ENCODE data around the gene DEAF1.

DEAF1 gene

DNA sequence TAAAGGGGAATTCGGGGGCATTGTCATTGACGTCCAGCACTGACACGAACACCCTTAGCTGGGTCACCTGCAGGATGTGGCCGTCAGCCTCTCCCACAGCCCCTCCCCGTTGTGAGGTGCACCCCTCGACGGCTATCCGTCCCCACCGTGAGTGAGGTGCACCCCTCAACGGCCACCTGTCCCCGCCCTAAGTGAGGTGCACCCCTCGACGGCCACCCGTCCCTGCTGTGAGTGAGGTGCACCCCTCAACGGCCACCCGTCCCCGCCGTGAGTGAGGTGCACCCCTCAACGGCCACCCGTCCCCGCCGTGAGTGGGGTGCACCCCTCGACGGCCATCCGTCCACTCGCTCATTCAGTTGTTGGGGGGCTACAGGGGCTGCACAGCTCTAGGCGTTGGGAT lies 73.2 kb downstream of the DEAF1 start:
- DNase-seq (ENCODE audit: low read depth) = no peak

DNA sequence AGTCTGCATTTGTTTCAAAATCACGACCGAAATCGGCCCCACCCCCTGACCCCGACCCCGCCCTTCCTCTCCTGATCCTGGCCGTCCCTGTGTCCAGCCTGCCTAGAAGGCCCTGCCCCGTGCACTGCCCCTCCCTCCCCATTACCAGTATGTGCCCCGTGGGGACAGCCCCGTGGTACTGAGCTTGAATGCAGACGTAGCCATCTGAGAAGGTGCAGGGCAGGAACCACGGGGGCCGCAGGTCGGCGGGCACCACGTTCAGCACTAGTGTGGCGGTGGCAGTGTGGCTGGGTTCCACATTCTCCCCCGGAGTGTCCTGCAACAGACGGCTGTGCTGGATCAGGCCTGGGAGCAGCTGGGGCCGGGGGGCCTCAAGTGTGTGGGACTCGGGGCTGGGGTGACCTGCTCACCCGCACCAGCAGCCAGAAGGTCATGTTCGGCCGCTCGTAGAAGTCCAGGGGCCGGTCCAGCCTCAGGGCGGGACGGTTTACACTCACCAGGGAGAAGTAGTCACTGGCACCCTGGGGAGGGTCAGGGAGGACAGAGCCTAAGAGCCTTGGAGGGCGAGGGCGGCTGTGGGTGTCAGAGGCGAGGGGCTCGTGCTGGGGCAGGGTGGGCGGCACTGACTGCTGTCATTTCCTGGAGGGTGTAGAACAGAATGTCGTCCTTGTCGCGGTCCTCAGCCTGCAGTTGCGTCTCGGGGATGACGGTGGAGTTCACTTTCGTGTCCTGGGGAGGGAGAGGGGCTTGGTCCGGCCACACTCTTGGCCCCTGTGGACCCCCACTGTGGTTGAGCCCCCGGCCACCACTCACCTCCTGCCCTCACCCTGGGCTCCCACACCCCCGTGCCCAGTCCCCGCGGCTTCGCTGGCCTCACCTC lies 73.8 kb downstream of the DEAF1 start:
- no peak for DNase-seq (ENCODE audit: low read depth)

DNA sequence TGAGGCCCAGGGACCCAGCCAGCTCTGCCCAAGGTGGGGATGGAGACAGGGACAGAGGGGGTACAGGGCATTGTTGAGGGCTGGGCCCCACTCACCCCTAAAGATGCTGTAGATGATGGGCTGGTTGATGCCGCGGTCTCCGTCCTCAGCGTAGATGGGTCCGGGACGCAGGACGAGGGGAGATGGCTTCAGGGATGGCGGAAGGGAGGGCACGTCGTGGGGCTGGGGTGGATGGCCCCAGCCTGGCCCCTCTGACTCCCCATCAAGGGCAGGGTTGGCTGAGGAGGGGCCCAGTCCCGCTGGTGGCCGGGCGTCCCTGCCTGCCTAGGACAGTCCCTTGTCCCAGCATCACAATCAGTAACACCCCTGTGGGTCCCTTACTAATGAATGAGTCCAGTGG lies 74.8 kb downstream of the DEAF1 start:
- DNase-seq (ENCODE audit: low read depth) = no peak

DNA sequence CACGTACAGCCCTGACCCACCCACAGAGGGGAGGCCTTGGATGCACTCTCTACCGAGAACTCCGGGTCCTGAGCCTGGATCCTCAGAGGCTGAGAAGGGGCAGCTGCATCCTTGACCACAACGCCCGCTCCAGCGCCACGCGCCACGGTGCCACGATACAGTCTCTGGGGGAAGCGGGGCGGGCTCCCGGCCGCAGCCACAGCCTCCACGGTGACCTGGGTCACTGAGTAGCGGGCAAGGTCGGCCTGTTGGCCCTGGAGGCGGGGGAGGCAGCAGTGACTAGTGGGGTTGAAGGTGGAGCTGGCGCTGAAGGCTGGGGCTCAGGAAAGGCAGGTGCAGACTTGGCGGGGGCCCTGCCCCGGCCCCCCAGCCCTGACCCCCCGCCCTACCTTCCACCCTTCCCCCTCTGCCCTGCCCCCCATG lies 75.4 kb downstream of the DEAF1 start:
- DNase-seq (ENCODE audit: low read depth) = no peak

DNA sequence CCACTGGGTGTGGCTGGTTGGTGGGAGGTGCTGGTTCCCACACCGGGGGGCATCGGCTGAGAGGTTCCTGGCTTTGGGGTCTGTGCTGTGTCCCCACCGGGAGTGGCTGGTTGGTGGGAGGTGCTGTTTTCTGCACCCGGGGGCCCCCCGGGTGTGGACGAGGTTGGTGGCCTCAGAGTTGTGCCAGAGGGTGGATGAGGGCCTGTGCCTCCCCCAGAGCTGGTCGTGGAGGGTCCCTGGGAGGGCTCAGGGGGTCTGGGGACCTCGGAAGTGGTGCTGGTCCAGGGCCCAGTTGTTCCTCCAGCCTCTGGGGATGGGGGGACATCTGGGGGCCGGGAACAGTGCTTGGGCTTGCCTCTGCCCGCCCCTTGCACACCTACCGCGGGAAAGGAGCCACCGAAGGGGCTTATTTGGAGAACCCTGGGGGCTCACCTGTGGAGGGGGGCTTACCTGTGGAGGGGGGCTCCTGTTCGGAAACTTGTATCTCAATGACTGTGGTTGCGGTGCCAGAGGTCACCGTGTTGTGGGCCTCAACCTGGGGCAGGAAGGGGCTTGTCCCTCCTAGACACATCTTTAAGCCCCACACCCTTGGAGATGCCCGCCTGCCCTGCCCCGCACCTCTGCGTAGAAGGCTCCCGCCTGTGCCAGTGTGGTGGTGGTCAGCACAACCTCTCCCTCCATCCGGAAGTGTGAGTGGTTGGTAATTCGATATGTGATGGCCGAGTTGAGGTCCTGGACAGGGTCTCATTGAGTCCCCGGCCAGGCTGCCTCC lies 76.0 kb downstream of the DEAF1 start:
- DNase-seq (ENCODE audit: low read depth) = no peak

DNA sequence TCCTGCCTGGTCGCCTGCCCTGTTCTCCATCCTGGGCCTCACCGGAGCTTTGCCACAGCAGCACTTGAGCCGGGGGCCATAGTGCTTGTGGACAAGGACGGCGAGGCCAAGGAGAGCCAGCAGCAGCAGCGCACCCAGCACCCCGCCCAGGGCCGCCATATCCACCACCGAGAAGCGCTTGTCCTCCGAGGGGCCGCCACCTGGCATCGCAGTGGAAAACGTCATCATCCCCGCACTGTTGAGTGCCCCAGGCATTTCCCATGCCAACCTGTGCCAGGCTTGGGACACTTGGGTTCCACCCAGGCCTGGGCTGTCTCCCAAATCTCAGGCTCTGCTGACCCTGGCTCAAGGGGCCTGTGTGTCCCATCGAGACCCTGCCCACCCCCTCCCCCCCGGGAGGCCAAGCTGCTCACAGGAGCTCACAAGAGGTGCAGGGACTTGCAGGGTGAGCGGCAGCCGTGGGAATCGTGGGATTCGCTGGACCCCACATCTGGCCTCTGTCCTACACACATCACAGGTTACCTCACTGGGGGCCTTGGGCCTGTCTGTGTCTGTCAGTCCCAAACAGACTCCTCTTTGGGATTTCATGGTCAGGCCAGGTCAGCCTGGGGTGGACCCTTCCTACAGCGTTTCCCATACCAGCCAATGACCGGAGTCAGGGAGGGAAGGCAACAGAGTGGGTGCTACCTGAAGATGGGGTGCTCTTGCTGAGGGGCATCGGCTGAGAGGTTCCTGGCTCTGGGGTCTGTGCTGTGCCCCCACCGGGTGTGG lies 76.9 kb downstream of the DEAF1 start:
- no peak for DNase-seq (ENCODE audit: low read depth)

DNA sequence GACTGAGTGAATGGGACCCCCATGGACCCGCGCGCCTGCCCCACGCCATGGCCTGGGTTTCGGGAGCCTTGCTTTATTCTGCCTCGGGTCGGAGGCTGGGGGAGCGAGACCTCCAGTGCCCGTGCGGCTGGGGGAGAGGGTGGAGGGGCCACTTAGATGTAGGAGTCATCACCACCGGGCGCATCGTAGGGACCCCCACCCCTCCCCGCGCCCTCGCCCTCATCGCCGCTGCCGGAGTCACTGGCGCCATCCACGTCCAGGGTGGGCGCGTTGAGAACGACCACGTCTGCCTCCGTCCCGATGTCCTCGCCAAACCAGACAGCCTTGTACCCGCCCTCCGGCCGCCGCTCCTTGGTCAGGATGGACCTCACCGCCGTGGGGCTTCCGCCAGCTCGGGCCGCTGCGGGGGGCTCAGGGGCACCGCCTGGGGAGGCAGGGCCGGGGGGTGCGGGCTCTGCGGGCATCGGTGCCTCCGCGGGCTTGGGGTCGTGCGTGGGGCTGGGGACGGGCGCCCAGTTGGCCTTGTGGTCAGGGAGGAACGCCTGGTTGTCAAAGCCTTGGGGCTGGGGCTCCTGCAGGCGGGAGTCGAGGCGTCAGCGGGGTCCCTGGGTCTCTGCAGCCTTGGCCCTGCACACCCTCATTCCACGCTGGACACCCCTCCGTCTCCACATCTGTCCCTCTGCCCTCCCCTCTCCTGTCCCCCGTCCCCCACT lies 77.7 kb downstream of the DEAF1 start:
- no peak for DNase-seq (ENCODE audit: low read depth)

DNA sequence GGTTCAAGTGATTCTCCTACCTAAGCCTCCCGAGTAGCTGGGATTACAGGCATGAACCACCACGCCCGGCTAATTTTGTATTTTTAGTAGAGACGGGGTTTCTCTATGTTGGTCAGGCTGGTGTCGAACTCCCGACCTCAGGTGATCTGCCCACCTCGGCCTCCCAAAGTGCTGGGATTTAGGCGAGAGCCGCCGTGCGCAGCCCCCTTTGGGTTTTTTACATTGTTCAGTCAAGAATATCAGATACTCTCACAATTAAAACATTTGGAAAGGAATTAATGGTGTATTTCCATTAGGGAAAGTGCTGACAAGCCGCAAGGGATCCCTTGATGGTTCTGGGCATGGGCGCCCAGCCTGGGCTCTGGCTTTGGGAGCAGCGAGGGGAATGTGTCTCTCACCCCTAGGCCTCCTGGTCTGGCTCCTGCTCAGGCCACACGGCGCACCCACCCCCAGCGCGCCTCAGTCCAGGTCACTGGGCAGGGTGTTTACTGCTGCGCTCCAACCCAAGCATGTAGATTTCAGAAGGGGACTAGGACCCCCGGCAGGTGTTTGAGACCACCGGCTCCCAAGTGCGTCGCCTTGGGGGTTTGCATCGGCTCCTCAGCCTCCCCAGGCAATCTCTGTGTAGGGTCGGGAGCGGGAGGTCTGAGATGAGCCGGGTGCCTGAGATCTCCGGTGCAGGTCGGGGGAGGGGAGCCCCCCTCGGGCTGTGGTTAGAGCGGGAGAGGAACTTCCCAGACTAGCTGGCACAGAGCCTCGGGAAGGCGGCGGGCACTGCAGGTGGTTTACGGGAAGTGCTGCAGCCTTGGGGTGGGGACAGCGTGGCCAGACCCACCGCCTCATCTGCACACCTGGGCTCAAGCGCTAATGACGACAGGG lies 78.5 kb downstream of the DEAF1 start:
- no peak for DNase-seq (ENCODE audit: low read depth)

DNA sequence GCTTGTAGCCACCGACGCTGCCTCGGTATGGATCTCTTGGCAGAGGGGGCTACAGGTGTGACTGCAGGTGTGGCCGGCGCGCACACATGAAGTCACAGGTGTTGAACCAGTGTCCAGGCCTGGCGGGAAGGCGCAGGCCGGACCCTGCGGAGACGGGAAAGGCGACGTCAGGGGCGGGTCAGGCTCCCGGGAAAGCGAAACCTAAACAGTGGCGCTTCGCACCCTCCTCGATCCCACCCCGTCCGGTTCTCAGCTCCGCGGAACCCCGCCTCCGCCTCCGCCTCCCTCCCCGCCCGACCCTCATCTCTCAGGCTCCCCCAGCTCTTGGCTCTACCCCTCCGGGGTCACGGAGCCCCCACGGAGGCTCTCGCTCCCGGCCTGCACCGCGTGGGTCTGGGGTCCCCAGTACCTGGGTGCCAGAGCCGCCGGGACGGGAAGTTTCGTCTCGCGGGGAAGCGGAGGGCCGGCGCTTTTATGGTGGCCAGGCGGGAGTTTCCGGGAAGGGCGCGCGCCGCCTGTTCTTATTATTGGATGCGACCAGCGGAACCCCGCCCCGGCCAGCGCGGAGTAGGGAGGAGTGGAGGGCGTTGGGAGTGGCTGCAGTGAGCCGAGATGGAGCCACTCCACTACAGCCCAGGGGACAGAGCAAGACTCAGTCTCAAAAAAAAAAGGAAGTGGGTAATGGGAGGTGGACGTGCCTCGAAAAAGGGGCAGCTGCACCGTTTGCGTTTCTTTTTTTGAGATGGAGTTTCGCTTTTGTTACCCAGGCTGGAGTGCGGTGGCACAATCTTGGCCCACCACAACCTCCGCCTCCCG lies 79.3 kb downstream of the DEAF1 start, which contains the start of gene IRF7:
Gene IRF7 (minus strand): TSS at position 447 of the 816 bp plus-strand sequence. CDS start 586 bp downstream, outside the sequence.
- DNase-seq (ENCODE audit: low read depth) = peak; percentile 65

DNA sequence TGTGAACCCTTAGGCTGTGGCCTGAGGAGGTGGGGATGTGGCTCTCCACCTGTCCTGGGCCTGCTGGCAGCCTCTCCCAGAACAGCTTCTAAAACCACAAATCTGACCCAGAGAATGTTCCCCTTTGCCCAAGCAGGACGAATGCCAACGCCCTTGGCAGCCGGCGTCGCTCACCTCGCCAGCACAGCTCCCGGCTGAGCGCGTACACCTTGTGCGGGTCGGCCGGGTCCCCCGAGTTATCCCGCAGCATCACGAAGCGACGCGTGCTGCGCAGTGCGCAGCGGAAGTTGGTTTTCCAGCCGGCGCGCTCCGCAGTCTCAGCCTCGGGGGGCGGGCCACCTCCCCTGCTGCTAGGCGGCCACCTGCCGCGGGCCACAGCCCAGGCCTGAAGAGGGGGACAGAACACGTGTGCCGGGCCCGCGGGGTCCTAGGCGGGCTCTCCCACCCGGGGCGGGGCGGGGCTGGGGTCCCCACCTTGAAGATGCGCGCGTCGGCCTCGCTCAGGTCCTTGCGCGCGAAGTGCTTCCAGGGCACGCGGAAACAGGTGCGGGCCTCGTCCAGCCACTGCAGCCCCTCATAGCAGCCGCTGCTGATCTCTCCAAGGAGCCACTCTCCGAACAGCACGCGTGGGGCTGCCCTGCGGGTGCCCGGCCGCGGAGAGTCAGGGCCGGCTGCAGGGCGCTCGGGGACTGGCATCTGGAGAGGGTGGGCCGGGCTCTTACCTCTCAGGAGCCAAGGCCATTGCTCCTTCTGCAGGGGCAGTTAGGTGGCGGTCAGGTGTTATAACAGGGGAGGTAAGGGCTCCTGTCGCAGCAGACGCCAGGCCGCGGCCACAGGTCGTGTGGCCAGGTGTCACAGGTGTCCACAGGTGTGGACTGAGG lies 80.2 kb downstream of the DEAF1 start:
- DNase-seq (ENCODE audit: low read depth) = no peak

DNA sequence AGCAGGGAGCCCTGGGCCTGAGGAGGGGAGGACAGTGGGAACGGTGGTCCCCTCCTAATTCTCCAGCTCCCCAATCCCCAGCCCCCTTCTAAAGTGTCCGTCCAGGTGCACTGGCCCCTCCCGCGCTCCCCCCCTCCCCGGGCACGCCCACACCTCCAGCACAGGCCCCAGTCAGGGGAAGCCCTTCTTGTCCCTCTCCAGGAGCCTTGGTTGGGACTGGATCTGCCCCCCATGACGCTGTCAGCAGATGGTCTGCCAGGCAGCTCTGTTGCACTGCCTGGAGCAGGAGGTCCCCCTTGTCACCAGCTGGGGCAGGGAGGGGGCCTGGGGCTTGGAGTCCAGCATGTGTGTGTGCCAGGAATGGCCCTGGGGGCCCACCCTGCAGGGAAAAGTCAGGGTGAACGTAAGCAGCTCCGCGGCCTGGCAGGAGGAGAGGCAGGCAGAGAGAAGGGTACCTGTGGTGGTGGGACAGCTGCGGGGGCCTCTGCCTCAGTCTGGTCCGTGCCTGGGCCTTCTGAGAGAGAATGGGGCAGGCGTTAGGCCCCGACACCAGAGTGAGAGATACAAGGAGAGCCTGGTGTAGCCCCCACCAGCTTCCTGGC lies 80.9 kb downstream of the DEAF1 start:
- no peak for DNase-seq (ENCODE audit: low read depth)

DNA sequence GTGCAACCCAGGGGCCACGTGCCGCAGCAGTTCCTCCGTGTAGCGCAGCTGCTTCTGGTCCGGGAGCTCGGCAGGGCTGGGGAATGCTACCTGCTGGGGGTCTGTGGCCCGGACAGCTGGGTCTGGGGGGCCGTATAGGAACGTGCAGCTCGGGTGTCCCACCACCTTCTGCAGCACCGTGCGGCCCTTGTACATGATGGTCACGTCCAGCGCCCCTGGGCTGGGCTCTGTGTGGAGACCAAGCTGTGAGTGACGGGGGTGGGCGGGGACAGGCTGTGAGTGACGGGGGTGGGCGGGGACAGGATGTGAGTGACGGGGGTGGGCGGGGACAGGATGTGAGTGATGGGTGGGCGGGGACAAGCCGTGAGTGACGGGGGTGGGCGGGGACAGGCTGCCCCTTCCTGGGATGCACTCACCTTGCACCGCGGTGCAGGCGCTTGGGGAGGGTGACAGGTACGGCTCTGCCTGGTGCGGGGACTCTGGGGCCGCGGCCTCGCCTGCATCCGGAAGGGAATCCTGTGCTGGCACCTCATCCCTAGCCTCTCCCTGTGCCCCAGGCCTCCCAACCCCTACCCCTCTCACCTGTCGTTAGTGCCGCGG lies 81.6 kb downstream of the DEAF1 start:
- DNase-seq (ENCODE audit: low read depth) = no peak

DNA sequence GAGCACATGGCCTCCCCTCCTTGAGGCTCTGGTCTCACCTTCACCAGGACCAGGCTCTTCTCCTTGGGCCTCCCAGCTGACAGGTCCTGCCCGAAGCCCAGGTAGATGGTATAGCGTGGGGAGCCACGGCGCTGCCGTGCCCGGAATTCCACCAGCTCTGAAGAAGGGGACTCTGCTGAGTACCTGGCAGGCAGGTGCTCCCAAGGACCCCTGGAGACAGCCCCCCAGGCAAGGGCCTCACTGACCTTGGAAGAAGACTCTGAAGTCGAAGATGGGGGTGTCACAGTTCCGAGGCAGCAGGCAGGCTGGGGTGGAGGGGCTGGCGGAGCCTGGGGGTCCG lies 82.1 kb downstream of the DEAF1 start:
- DNase-seq (ENCODE audit: low read depth) = no peak

DNA sequence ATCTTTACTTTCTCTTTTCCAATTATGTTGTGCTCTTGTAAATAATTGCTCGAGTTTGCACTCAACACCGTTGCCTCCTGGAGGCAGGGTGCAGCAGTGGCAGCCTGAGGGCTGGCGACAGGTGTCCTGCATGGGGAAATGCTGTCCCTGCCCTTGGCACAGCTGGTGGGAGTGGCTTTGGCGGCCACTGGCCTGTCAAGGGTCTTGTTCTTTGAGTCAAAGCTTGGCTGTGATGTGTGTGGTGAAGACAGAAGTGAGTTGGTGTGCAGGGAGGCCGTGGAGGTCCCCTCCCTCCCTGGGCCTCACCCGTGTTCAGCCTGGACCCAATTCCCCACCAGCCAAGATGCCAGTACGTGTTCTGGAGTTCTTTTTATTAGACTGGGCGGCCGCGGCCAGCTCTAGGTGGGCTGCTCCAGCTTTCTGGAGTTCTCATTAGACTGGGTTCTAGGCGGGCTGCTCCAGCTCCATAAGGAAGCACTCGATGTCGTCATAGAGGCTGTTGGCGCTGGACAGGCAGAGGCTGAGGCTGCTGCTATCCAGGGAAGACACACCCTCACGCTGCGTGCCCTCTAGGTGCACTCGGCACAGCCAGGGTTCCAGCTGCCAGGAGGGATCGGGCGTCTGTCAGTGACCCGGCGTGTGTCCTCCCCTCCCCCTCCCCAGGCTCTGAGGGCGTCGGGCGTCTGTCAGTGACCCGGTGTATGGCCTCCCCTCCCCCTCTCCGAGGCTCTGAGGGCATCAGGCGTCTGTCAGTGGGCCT lies 82.6 kb downstream of the DEAF1 start:
- DNase-seq (ENCODE audit: low read depth) = no peak

DNA sequence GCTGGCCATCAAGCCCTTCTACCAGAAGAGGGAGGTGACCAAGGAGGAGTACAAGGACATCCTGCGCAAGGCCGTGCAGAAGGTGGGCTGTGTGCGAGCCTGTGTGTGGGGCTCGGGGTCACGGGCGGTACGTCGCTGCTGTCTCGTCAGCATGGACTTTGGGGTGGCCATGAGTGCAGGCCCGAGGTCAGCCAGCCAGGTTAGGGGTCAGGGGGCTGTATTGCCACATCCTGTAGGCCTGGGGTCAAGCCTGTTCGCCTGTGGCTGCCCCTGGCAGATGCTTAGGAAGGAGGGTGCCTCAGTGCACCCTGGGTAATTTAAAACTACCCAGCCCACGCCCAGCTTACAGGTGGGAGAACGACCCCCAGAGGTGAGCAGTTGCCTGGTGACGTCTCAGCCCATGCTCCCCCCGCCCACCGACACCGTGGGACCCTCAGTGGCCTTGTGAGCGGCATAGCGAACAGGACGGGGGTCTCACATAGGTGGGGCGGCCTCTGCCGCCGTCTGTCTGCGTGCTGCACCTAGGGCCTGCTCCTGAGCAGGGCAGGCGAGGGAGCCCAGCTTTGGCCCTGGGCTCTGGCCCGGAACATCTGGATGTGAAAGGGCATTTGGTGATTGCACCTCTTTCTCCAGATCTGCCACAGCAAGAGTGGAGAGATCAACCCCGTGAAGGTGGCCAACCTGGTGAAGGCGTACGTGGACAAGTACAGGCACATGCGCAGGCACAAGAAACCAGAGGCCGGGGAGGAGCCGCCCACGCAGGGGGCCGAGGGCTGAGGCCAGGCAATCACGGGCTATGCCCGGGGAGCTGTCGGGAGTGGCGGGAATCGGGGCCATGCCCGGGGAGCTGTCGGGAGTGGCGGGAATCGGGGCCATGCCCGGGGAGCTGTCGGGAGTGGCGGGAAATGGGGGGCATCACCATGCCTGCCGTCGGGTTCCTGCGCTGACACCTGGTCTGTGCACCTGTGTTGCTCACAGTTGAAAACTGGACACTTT lies 83.7 kb downstream of the DEAF1 start:
- DNase-seq (ENCODE audit: low read depth) = no peak

DNA sequence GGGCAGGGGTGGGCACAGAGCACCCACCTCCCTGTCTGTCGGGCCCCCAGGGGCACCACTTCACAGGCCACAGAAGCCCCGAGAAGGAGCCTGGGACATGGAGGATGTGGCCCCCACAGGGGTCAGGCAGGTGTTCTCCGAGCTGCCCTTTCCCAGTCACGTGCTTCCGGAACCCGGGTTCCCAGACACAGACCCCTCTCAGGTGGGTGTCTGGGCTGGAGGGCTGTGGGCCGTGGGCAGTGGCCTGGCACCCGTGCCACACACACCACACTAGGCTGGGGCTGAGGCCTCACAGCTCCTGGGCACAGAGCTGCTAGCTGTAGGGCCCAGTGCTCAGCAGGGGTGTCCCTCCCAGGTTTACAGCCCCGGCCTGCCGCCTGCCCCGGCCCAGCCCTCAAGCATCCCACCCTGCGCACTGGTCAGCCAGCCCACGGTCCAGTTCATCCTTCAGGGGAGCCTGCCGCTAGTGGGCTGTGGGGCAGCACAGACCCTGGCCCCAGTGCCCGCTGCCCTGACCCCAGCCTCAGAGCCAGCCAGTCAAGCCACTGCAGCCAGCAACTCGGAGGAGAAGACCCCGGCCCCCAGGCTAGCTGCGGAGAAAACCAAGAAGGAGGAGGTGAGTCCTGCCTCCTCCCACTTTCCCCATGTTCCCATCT lies 84.7 kb downstream of the DEAF1 start:
- no peak for DNase-seq (ENCODE audit: low read depth)

All from HS-5 (cell line).